C4-2B (cell line): ENCODE results near the gene RPTOR.

Experiments used
- H3K27ac ChIP-seq: fragments of 450-650 bp; 2 replicates; pipeline ENCODE4 v1.5.1; 2017
- ZFX ChIP-seq: fragments of 450-650 bp; IDR thresholded peaks from 2 replicates; pipeline ENCODE4 v1.6.1; 2017
- TF ChIP-seq, protein P1 (sequence below): fragments of 450-650 bp; conservative IDR thresholded peaks from 2 replicates; pipeline ENCODE4 v1.5.1; 2017; ENCODE audit warnings: mild to moderate bottlenecking

Gene RPTOR

DNA sequence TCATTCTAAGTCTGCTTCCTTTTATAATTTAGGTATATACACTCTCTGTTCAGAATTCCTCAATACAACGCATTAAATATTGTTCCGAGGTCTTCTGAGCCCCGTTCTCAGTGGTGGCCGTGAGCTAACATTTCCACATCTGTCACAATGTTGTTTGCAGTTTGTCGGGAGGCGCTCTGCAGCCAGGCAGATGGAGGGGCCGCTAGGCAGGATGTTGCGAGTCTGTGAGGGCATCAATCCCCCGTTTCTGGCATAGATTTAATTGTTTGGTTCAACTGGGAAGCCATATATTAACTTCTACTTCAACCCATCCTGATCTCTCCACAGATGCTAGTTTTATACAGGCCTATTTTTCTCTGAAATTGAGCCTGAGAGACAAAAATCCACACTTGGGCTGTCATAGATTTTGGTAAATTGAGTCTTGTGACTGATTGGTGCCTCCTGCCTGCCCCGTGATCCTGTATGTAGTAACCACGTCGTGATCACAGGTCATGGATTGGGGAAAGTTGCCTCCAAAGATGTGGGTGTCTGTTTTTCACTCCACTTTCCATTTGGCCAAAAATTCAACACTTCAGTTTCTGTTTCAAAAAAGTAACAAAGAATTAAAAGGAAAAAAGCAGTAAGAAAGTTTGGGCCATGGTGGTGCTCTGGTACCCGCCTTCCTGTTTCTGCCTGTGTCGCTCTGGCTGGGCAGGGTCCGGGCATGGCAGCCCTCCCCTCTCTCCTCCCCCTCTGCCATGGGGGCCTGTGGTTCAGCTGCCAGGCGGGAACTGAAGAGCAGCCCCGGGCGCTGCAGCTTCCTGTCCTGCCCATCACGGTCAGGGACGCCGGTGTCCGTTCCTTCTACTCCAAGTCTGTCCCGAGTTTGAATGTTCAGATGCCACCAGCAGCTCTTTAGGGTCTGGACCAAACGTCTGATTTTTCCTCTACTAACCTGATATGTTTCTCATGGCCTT lies 41.5 kb downstream of the RPTOR start:
- TF ChIP-seq, protein P1, sequence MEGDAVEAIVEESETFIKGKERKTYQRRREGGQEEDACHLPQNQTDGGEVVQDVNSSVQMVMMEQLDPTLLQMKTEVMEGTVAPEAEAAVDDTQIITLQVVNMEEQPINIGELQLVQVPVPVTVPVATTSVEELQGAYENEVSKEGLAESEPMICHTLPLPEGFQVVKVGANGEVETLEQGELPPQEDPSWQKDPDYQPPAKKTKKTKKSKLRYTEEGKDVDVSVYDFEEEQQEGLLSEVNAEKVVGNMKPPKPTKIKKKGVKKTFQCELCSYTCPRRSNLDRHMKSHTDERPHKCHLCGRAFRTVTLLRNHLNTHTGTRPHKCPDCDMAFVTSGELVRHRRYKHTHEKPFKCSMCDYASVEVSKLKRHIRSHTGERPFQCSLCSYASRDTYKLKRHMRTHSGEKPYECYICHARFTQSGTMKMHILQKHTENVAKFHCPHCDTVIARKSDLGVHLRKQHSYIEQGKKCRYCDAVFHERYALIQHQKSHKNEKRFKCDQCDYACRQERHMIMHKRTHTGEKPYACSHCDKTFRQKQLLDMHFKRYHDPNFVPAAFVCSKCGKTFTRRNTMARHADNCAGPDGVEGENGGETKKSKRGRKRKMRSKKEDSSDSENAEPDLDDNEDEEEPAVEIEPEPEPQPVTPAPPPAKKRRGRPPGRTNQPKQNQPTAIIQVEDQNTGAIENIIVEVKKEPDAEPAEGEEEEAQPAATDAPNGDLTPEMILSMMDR: no peak
- TF ChIP-seq ZFX: no peak
- H3K27ac ChIP-seq: no peak overlapping the region

DNA sequence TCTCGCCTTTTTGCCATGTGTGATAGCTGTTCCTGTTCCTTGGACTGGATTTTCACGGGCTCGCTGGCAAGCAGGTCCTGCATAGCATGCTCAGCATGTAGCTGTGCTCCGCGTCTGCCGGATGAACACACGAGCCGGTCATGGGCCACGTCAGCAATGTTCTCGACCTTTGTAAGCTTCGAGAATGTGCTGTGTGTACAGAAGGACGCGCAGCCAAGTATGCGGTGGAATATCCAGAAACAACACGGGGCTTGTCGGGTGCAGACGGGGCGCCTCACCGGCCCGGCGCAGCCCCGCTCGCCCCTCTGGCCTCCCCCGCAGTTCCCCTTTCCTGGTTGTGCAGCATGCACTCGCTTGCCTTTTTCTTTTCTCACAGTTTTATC lies 42.2 kb downstream of the RPTOR start:
- no peak for TF ChIP-seq ZFX
- TF ChIP-seq, protein P1: no peak
- no peak overlapping the region for H3K27ac ChIP-seq

DNA sequence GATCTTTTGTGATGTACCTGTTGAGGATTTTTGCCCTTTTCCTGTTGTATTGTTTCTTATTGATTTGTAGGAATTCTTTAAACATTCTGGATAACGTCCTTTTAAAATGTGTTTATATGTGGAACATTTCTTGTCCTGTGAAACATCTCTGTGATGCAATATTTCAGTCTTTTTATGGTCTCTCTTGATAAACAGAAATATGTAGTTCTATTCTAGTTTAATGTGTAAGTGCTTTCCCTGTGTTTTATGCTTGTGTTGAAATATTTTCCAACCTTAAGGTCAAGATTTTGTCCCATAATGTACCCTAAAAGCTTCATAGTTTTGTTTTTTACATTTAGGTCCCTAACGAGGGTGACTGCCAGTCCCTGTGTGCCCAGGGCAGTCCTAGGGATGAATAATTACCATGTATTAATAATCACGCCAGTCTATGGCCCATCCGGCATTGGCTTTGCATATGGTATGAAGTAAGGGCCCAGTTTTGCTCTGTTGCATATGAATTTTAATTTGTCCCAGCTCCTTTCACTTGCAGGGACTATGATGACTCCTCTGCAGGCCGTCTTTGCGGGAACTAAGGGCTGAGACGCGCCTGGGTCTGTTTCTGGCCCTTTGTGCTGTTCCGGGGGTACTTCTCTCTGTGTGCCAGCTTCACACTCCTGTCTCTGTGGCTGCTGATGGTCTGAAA lies 44.2 kb downstream of the RPTOR start:
- TF ChIP-seq, protein P1: no peak
- TF ChIP-seq ZFX: no peak
- H3K27ac ChIP-seq: no peak overlapping the region

DNA sequence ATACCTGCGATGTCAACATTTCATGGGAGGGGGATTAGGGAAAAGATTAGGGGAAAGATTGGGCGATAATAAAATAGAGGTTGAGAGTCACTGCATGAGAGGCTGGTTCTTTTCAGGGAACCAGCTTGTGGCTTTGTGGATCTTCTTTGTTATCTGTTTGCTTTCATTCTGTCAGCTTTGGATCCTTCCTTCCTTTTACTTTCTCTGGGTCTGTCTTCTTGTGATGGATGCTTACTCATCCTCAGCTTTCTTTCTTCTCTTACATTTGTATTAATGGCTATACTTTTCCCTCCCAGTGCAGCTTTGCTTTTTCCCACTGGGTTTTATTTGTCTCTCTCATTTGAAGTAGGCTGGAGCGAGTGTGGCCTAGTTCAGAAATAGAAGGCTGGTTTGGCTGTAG lies 47.1 kb downstream of the RPTOR start:
- peak overlapping the region; percentile 35 for H3K27ac ChIP-seq
- TF ChIP-seq, protein P1: no peak
- TF ChIP-seq ZFX: no peak

DNA sequence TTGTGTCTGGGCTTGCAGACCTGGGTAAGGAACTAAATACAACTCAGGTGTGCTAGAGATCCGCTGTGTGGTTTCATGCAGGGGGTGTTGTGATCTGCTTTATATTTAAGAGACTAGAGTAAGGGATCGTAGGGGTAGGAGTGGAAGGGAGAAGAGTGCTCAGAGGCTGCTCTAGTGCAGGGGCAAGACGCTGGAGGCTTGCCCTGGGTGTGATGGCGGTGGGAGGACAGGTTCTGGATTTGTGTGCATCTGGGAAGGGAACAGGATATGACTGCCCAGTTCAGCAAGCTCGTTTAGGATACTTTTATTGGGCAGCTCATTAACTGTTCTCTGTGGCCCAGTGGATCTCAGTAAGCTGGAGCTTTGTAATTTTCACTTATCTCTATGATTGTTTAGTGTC lies 47.6 kb downstream of the RPTOR start:
- peak overlapping the region; percentile 35 for H3K27ac ChIP-seq
- TF ChIP-seq ZFX: no peak
- TF ChIP-seq, protein P1: no peak

DNA sequence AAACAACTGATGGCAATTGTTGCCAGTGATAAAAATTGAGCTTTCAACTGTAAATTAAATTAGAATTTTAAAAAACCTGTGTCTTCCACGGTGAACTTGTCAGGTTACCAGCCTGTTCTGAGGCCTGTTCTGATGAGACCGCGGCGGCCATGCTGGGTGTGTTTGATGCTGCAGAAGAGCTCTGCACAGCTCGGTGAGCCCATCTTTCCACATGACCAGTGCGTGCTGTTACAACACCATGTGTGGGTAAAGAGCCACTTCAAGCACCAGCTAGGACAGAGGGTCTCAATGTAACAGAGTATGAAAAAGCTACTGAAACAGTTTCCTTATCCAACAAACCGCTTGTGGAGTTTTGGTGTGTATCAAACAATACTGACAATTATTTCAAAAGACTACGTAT lies 48.5 kb downstream of the RPTOR start:
- no peak overlapping the region; the same call in 1 of the 2 replicates for H3K27ac ChIP-seq
- TF ChIP-seq ZFX: no peak
- TF ChIP-seq, protein P1: no peak
